Measurements from ENCODE around the gene IFITM1.
"Not testable (repeated sequence)": the region's sequence is repeated elsewhere in the genome, so short reads cannot be mapped to it uniquely, and the experiment has no call there.

The IFITM1 gene

GRCh38 chr11:293852-294661, 19.8 kb upstream of the IFITM1 start:
- no peak for DNase-seq (ENCODE audit: low read depth in 2 of 2, low spot score in 1 of 2)

DNA sequence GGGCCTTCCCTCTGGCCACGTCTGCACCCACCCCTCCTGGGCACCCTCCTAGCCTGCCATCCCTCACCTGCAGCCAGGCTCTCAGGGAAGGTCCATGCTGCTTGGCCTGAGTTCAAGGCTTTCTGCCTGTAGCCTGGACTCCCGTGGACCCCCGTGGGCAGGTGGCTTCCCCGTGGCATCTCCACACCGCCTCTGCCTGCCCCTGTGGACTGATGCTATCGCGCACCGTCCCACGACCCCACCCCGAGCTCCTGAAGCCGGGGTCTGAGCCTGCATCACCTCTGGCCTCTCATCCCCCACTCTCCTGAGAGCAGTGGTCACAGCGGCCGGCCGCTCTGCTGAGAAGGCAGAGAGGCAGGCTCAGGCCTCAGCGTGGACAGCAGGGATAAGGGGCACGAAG, 19.1 kb upstream of the IFITM1 start:
- no peak for DNase-seq (ENCODE audit: low read depth in 2 of 2, low spot score in 1 of 2)

- no peak for DNase-seq (ENCODE audit: low read depth in 2 of 2, low spot score in 1 of 2)
Observed at GRCh38 chr11:295351-296170, 18.3 kb upstream of the IFITM1 start.

DNA sequence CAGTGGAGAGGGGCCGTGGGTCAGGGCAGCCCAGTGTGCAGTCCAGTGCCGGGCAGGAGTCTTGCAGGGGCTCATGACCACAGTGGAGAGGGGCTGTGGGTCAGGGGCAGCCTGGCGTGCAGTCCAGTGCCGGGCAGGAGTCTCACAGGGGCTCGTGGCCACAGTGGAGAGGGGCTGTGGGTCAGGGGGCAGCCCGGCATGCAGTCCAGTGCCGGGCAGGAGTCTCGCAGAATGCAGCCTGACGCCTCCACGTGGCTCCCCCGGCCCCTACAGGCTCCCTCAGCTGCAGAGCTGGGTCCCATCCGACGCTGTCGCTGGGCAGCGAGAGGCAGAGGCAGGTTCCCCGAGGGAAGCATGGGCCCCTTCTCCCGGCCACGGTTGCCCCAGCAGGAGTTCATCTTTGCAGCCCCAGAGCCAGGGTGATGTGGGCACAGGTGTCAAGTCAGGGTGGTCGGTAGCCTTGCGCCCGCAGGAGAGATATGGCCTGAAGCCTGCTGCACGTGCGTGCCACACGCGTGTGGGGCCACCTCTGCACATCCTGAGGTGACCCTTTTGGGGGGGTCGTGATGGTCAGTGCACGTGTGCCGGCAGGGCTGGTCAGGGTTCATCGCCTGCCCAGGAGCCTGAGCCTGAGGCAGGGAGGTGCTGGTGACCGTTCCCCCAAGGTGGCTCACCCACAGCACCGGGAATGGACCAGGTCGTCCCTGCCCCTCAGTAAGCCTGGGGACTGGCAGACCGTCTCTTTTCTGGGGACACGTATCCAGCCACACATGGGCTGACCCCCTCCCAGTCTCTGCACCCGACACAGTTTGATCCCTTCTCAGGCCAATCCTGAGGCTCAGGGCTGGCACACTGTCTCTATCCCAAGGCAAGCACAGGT, 17.4 kb upstream of the IFITM1 start:
- no peak for DNase-seq (ENCODE audit: low read depth in 2 of 2, low spot score in 1 of 2)

DNA sequence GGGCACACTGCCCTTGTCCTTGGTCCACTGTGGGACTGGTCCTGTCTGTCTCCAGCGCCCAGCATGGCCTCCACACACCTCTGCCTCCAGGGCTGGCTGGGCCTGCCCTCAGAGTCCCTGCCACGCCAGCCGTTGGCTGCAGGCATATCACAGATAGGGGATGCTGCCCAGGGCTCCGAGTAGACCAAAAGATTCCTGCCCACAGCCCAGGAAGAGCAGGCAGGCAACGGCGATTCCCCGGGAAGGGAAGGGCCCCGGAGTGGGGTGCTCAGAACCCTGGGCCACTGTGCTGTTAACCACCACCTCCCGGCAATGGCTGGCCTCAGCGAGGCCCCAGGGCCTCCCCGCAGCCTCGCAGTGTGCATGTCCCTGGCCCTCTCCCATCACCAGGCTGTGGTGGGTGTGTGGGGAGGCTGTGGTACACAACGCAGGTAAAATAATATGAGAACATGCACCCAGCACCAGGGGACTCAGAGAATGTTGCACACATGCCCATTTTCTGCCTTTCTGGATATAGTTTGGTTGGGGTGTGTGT, 16.7 kb upstream of the IFITM1 start:
- no peak for DNase-seq (ENCODE audit: low read depth in 2 of 2, low spot score in 1 of 2)

DNA sequence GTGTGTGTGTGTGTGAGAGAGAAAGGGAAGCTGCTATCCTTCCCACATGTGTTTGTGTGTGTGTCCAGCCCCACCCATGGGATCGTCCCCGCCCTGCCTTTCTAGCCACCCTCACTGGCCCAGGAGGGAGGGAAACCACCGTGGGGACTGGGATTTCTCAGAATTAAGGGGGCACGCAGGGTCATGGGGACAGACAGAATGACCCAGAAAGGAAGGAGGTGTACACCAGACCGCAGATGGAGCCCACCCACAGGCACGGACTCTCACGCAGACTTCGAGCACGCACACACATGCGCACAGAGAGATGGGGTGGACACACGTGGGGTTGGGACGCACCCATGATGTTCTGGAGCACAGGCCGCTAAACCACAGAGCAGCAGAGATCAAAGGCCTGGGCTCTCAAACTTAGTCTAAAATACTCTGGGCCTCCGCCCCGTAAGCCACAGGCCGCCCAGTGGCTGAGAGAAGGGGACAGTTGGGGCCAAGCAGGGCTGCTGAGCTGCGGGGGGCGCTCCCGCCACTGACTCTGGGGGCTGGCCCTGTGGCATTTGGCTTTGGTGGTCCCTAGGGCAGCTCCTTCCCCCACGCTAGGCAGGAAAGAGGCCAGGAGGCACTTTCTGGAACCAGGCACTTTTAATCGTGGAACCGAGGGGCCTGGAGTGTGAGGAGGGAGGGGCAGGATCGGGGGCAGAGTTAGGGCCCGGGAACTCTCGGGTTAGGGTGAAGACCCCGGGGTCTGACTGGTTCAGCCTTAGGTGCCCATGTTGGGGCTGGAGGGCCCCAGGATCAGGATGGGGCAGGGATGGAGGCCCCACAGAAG, 16.0 kb upstream of the IFITM1 start:
- DNase-seq (ENCODE audit: low read depth in 2 of 2, low spot score in 1 of 2): no peak

DNA sequence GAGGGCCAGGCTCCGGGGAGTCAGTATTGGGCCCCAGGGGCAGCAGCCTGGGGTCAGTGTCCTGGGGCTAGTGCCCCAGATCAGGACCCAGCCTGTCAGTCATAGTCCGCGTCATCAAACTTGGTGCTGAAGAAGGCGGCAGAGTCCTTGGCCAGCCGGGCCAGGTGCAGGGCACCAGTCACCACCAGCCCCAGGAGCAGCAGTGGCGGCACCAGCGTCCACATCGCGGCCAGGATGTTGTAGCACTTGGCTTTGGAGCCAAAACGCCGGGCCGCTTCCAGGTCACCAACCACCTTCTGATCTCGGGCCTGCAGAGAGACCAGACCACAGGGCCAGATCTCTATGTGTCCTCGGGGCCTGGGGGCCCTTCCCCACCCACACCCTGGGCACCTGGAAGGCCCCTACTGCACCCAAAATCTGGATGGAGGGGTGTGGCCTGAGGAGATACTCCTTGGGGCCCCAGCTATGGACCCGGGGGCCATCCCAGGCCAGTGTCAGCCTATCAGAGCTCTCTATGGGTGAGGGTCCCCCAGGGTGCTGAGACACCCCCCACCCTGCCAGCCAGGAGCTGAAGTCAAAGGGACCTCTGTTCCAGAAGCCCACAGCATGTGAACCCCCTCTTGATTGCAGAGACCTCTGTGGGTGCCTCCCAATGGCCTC, 15.3 kb upstream of the IFITM1 start:
- DNase-seq (ENCODE audit: low read depth in 2 of 2, low spot score in 1 of 2): no peak

DNA sequence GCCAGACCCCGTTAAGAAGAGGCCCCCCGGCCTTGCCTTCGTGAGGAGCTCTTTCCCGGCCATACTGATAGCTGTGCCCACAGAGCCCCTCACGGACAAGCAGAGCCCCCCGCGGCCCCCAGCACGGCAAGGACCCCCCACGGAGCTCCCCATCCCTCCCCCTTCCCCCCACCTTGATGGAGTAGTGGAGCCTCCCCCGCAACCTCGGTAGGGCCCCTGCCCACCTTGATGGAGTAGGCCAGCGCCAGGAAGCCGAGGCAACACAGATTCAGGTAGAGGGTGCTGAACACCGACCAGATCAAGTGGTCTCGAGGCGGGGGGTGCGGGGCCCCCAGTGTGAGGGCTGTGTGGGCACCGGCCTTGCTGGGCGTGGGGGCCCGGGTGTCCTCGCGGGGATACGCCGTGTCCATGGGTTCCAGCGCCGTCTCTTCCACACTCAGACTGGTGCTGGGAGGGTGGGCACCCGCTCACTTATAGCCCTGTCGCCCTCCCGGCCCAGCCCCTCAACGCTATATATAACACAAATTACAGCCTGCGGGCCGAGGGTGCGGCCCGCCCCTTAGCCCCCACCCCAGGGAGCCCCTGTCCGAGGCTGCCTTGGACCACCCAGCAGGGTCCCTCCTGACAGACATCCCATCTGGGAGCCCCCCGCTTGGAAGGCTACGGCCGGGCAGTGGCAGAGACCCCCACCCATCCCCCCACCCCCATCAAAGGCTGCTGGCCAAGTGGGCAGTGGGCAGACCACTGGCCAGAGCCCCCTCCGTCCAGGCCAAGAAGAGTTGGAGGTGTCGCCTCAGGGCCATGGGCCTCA, 14.6 kb upstream of the IFITM1 start, which contains the start of gene IFITM5:
IFITM5 (minus strand) TSS at position 446 of the 811 bp plus-strand sequence; CDS start at position 410, 36 bp downstream.
- no peak for DNase-seq (ENCODE audit: low read depth in 2 of 2, low spot score in 1 of 2)

DNA sequence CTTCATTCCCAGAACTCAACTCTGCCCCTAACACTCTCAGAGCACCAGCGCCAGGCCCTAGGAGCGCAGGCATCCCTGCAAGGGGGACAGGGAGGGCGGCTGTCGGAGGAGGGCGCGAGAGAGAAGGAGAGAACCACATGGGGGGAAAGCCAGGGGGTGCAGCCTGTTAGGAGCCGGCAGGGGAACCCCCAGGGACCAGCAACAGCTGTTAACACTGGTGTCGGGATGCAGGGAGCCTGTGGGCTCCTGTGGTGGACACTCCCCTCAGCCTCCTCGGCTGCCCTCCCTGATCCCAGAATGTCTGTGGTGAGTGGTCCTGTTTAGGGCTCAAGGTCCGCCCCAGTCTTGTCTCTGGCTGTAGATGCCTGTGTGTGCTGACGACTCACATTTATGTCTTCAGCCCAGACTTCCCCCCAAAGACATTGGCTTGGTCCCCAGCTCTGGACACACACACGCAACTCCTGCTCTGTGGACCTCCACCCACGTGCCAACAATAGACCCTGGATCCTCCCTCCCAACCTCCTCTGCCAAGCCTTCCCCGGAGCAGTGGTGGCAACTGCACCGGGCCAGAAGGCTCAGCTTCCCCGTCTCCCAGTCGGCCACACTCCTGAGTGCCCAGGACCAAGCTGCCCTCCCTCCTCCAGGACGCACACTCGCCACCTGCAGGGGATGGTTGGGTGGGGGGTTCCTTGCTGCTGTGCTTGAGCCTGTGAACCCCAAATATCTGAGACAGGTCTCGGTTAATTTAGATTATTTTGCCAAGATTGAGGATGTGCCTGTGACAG, 13.7 kb upstream of the IFITM1 start:
- no peak for DNase-seq (ENCODE audit: low read depth in 2 of 2, low spot score in 1 of 2)

DNA sequence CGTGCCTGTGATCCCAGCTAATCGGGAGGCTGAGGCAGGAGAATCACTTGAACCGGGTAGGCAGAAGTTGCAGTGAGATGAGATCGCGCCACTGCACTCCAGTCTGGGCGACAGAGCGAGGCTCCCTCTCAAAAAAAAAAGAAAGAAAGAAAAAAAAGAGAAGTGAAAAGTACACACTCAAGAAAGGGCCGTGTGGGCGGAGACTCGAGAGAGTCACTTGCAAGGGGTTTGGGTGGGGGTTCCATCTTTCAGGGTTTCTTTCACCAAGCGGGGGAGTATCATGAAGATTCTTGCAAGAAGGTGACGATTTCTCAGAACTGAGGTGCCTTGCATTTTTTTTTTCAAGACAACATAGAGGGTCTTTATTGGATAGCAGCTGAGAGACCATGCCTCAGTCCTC, 10.5 kb upstream of the IFITM1 start:
- no peak for DNase-seq (ENCODE audit: low read depth in 2 of 2, low spot score in 1 of 2)

GRCh38 chr11:304061-304506, 9.8 kb upstream of the IFITM1 start:
- DNase-seq (ENCODE audit: low read depth in 2 of 2, low spot score in 1 of 2): no peak

DNA sequence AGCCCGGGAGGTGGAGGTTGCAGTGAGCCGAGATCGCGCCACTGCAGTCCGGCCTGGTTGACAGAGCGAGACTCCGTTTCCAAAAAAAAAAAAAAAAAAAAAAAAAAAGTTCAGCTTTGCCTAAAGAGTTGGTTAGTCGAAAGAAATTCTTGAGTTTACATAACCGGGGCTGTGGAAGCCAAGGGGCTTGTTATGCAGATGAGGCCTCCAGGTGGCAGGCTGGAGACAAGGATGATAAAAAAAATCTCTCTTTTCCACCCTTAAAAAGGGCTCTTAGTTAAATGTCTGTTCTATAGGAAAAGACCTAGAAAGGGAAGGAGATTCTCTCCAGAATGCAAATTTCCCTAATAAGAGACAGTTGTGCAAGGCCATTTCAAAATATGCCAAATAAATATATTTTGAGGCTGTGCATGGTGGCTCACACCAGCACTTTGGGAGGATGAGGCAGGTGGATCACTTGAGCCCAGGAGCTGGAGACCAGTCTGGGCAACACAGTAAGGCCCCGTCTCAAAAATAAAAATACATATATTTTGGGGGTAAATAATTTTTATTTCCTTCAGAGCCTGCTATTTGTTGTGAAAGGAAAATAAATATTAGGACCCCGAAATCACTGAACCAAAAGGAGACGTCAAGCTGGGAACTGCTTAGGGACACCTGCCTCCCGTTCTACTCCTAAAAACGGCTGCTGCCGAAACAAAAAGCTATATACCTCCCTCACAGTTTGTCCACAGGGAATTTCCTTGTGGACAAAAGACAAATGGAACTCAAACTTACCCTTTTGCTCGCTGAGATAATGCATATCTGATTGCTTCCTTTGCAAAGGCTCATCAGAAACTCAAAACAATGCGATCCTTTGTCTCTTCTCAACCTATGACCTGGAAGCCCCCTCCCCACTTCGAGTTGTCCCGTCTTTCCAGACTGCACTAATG, 8.7 kb upstream of the IFITM1 start:
- no peak for DNase-seq (ENCODE audit: low read depth in 2 of 2, low spot score in 1 of 2)

- DNase-seq (ENCODE audit: low read depth in 2 of 2, low spot score in 1 of 2): no peak
Observed at GRCh38 chr11:305844-306211, 8.0 kb upstream of the IFITM1 start.

DNA sequence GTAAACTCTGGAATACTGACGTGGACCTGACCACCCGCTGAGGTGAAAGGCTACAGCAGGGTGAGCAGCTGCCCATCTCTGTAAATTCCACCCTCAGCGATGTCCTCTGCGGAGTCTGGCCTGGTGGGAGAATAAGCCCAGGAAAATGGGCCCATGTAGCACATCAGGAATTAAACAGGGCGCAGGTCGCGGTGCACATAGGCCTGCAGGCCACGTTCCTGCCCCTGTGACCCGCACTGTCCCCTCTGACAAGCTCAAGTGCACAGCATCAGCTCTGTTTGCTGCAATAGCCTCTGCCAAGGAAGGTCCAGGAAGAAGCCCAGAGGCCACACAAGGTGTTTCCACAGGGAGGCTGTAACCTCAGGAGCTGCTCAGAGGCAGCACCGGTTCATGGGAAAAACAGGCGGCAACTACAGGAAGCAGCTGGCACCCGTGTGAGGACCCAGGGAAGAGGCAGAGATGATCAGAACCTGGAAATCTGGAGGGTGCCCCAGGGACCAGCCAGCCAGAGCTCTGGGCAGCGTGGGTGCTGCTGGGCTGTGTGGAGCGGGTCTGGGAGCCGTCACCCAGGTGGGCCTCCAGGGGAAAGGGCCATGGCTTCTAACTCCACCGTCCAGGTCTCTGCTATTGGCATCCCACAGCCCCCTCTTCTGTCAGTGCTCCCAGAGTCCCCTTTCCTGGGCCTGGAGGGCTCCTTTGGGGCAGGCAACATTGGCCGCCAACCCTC, 7.0 kb upstream of the IFITM1 start:
- DNase-seq (ENCODE audit: low read depth in 2 of 2, low spot score in 1 of 2): no peak

DNA sequence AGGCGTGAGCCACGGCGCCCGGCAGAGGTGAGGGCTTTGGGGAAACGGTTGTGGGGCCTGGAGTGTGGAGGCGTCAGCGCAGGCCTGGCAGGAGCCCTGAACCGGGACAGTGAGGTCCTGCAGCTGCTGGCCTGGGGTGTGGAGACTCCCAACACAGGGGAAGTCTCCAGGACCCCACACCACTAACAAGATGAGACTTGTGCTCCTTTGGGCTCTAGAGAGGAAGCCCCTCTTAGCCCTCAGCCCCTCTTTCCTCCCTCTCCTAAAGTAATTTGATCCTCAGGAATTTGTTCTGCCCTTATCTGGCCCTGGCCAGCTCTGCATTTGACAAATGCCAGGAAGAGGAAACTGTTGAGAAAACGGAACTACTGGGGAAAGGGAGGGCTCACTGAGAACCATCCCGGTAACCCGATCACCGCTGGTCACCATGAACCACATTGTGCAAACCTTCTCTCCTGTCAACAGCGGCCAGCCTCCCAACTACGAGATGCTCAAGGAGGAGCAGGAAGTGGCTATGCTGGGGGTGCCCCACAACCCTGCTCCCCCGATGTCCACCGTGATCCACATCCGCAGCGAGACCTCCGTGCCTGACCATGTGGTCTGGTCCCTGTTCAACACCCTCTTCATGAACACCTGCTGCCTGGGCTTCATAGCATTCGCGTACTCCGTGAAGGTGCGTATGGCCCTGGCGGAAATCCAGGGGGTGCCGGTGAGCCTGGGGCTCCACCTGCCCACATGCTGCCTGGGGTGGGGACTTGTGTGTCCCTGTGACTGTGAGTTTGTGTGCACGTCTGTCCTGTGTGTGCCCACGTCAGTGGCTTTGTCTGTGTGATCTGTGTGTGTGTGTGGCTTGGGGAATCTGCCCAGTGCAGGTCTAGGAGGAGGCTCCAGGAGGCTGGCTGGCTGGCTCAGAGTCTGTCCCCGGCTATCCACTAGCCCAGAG, 5.8 kb upstream of the IFITM1 start, which contains the start of gene IFITM2:
IFITM2 (plus strand) TSS at position 51 of the 943 bp plus-strand sequence; CDS start at position 428, 377 bp downstream.
- DNase-seq (ENCODE audit: low read depth in 2 of 2, low spot score in 1 of 2): not testable (repeated sequence)

Data from stimulated activated CD8-positive, alpha-beta memory T cell treated with anti-CD3 and anti-CD28 coated beads, Interleukin-4, amount 100 ng/mL, for 4 hours (primary cell).